ENCODE results near the gene EGFL6.
"Not testable (repeated sequence)": the region's sequence is repeated elsewhere in the genome, so short reads cannot be mapped to it uniquely, and the experiment has no call there.

EGFL6 gene

GRCh38 chrX:13654116-13654515 lies 84.7 kb downstream of the EGFL6 start:
- no peak for DNase-seq

GRCh38 chrX:13655674-13656073 lies 86.3 kb downstream of the EGFL6 start:
- no peak for DNase-seq

- peak; percentile 83 for DNase-seq
These were observed 89.2 kb downstream of the EGFL6 start for GRCh38 chrX:13658602-13659001.

- DNase-seq: peak; percentile 62
These were observed 89.7 kb downstream of the EGFL6 start for GRCh38 chrX:13659063-13659462.

- no peak for DNase-seq
These were observed 92.4 kb downstream of the EGFL6 start for GRCh38 chrX:13661735-13662288.

- no peak for DNase-seq
These were observed 93.0 kb downstream of the EGFL6 start for GRCh38 chrX:13662355-13662791.

- DNase-seq: no peak
These were observed 94.6 kb downstream of the EGFL6 start for GRCh38 chrX:13664020-13664419.

- no peak for DNase-seq
These were observed 97.4 kb downstream of the EGFL6 start for GRCh38 chrX:13666836-13667235.

GRCh38 chrX:13667919-13668318 lies 98.5 kb downstream of the EGFL6 start:
- no peak for DNase-seq

GRCh38 chrX:13669246-13669737 lies 99.9 kb downstream of the EGFL6 start:
- peak; percentile 92 for DNase-seq

- not testable (repeated sequence) for DNase-seq
These were observed 100.4 kb downstream of the EGFL6 start for GRCh38 chrX:13669755-13670154.

- no peak for DNase-seq
These were observed 100.8 kb downstream of the EGFL6 start for GRCh38 chrX:13670197-13670596.

GRCh38 chrX:13673016-13673415 lies 103.6 kb downstream of the EGFL6 start:
- DNase-seq: no peak

GRCh38 chrX:13676885-13677284 lies 107.5 kb downstream of the EGFL6 start:
- DNase-seq: no peak

GRCh38 chrX:13679700-13680099 lies 110.3 kb downstream of the EGFL6 start:
- not testable (repeated sequence) for DNase-seq

GRCh38 chrX:13681595-13681994 lies 112.2 kb downstream of the EGFL6 start:
- no peak for DNase-seq

All from OCI-M1 (cell line).